GM18867 (cell line): ENCODE data around the gene NPTXR.
"Not testable (repeated sequence)": the region's sequence is repeated elsewhere in the genome, so short reads cannot be mapped to it uniquely, and the experiment has no call there.

Source experiments
- ATAC-seq: cut with Tn5 transposase; IDR thresholded peaks from one replicate; pipeline ENCODE4 v1.9.1; 2021; ENCODE audit warnings: mild to moderate bottlenecking, moderate library complexity; ENCODE audit not compliant: unreplicated experiment

Gene NPTXR

GRCh38 chr22:38868886-38869381, 25.1 kb upstream of the NPTXR start:
- ATAC-seq = no peak

- ATAC-seq = no peak
Observed at GRCh38 chr22:38868286-38868721, 24.5 kb upstream of the NPTXR start.

- no peak for ATAC-seq
Observed at GRCh38 chr22:38867471-38868285, 23.9 kb upstream of the NPTXR start.

GRCh38 chr22:38867124-38867455, 23.3 kb upstream of the NPTXR start:
- ATAC-seq = no peak

DNA sequence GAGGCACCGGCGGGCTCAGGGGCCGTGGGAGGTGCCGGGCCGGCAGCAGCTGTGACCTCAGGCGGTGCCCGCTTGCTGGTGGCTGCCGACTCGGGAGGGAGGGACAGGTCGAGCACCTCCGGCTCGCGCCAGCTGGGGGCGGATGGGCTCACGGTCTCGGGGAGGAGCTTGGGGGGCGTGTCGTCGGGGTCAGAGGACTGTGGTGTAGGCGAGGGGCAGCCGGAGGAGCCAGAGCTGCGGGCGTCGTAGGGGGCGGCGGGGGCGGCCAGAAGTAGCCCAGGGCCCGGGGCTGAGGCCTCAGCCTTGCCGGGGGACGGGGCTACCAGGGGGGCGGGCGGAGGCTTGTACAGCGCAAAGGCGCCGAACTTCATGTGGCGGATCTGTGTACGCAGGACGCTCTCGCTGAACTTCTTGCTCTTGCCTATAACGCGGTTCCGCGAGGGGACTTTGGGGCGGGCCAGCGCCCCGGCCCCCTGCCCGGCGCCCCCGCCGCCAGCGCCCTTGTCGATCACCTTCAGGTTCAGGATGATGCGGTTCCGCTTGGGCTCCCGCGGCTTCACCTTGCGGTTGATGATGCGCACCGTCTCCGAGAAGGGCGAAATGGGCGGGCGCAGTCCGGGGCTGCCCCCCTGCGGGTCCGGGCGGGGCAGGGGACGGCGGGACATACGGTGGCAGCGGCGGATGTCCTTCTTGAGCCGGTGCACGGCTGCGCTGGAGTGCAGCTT, 22.7 kb upstream of the NPTXR start:
- no peak for ATAC-seq

DNA sequence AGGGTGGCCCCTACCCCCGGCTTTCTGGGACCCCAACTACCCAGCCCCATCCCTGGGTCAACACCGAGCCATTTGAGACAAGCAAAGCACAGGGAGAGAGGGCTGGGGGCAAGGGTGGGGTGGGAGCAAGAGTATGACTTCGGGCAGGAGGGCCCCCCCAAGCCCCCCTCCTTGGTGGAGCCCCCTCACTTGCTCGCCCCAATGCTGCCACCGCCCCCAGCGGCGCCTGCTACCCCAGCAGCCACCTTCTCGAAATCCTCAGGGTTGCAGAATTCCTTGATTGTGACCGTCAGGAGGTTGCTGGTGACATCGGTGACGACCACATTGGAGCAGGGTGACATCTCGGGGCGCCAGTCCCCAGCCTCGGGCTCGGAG, 22.2 kb upstream of the NPTXR start:
- ATAC-seq = no peak

DNA sequence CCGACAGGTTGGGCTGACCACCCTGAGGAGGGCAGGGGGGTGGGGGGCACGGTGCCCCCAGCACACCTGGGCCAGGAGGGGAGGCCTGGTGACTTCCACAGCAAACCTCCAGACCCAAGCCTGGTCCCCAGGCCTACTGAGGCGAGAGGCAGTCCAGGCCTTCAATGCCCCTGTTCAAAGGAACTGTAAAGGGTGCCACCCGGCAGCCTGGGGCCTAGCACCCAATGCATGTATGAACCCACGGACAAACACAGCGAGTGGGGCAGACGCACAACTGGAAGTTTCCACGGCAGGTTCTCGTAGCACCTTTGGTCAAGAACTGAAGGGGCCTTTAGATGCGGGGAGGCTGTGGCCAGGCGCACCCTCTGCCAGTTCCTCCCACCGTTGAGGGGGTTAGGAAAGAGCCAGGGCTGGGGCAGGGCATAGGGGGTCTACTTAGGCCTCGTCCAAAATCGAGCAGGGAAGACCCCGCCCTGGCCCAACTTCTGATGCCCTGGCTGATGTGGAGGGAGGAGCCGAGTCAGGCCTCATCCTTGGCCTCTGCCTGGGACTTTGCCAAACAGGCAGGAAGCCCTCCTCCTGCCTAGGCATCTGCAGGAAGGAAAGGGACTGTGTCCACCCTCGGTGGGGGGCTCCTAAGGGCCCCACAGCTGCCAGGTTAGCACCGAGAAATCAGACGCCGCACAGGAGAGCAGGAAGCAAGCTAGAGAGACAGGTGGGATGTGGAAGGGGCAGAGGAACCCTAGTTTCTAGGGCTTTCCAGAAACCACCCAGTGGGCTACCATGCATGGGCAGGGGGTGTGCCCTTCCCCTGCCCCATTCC, 21.6 kb upstream of the NPTXR start:
- ATAC-seq = no peak

DNA sequence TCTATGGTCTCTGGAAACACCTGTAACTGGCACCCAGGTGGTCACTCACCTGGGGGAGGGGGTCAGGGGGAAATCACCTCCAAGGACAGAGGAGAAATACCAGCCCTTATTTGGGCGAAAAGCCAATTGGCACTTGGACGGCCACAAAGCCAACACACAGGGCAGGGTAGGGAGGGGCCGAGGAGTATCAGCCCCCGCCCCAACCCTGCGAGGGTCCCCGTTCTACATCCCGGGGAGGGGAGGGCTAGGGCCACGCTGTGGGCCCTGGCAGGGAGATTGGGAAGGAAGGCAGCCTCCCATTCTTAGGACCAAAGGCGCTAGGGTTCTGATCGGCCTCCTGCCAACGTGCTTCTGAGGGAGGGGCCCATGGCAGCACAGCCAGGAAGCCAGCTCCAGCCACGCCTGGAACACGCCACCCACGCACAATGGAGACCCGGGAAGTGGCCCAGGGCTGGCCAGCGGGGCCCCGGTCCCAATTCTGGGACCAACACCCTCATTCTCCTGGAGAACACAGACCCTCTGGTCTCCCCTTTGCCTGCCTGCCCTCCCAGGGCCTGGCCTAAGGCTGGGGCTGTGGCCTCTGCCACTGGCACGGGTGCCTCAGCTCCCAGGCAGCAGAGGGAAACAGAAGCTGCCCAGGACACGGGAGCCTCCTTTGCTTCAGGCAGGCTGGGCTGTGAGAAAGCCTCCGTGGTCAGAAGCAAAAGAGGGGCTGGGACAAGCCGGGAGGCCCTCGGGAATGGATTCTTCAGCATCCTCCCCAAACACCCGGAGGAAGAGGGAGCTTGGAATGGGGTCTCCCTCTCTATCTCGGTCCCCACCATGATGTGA, 20.7 kb upstream of the NPTXR start:
- ATAC-seq = no peak

DNA sequence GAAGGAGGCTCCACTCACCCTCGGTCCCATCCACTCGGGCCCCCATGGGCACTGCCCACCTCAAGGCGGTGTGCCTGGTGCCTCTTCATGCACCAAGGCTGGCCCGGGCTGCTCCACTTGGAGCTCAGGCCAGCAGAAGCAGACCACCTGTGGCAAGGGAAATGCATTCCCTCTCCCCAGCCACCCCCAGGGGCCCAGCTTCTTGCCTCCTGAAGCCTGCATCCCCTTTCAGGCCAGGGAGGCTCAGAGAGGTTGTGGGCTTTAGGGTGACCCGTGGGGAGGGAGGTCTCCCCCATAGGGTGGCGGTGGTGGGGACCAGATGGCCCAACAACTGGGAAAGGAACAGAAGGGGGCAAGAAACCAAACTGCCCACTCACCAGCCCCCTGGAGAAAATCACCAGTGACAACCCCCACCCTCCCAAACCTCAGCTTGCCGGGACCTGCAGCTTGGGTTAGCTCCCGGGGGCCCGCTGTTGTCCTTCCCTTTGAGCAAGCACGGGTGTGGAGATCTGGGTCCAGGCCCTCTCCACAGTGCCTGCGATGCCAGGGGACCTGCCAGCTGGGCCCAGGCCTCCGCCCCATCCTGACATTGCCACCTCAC, 19.8 kb upstream of the NPTXR start:
- ATAC-seq = no peak

DNA sequence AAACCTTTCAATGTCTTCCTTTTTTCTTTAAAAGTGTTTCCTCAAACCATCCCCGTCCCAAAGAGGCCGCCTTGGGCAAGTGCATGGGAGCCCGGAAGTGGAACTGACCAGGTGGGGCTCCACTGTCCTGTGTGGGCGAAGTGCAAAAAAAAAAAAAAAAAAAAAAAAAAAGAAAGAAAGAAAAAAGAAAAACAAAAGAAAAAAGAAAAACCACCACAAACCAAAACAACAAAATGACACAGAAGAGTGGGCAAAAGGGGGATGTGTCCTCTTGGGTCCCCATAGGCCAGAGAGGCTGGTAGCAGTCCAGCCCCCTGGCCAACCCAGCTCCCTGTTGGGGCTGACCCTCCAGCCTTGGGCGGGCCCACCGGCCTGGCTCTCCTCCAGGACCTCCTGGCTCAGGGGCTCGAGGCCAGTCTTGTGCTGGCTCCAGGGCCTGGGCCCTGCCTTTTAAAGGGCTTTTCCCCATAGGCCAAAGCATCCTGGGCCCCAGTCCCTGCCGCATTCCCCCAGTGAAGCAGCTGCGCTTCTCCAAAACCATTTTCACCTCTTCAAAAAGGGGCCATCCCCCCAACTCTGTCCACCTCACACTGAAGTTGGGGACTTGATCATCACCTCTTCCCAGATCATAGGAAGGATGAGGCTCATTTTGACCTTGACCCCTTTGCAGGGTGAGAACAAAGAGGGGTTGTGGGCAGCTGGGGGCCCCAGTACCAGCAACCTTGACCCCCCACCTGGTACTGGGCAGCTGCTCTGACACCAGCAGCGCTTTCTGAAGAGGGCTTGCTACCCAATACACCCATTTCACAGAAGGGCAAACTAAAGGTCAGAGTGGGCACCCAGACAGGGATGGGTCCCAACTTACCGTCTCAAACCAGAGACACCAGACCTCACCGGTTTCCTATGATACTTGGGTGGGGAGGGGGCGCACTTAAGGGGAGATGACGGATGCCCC, 18.8 kb upstream of the NPTXR start:
- no peak for ATAC-seq

DNA sequence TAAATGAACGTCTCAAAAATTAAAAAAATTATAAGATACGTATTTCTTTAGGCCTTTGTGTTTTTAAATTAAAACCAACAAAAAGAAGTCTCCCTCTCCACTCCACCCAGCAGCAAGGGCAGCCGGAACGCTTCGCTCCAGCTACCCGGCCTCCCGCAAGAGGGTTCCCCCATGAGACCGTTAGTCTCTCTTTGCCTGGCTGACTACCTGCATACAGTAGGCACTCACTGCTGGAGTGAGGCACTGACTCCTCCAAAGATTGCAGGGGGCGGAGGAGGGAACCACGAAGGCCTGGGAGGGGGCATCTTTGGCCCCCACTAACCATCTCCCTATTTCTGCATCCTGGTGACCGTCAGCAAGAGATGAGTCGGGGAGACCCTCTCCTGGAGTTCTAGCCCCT, 18.1 kb upstream of the NPTXR start:
- ATAC-seq = no peak

GRCh38 chr22:38861170-38861876, 17.5 kb upstream of the NPTXR start:
- ATAC-seq = no peak

DNA sequence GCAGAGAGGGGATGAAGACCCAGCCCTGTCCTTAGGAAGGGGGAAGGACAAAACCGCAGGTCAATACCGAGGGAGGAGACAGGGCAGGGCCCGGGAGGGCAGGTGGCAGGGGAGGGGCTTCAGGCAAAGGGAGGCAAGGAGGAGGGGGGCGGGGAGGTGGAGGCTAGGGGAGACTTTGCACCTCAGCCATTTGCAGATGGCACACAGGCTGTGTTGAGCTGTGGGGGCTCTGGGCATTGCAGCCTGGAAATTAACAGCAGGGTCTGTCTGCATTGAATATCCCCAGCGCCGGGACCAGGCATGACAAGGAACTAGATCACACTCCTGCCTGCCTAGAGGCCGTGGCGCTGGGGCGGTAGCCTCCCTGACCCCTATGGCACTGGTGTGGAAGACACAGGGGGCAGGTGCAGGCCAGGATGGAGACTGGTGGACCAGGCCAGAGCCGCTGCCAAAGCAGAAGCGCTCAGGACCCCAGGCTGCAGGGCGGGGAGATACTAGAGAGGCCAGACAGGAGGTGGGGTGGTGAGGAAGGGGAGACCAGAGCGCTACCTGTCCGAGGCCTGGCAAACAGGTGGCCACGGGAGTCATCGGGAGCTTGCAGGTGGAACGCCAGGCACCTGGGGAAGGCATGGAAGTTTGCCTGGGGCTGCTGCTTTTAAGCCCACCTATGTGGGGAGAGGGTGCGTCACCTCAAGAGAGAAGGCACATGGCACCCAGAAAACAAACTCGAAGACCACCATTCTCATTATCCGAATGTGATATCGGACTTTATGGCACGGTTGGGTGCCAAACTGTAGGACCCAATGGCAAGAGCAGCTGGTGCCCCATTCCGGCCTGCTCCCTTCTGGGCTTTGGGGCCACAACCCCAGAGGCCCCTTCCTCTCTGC, 16.7 kb upstream of the NPTXR start:
- ATAC-seq = no peak

DNA sequence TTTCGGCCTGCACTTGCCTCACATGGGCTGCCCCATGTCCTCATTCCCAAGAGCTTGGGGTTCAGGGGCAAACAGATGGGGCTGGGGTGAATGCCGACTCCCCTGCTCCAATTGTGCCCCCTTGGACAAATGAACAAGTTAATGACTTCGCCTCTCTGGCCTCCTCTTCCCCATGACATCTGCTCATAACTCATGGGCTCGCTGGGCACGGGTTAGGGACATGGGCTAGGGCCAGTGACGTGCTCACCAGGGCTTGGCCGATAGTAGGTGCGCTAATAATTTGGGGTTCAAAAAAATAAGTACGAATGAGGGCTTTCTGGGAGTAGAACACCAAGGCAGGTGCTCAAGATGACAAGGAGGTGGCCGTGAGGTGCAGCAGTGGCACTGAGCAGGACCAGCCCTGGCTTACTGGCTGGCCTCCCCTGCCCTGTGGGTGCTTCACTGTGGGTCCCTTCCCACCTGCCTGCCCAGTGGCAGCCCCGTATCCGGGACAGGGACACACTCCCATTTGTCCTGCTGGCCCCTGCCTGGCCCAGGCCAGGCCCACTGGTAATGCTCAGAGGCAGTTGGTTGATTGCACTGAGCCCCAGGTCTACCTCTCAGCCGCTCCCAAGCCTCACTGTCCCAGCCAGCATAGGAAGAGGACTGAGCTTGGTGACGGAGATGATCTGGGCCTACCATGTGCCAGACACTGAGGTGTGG, 15.9 kb upstream of the NPTXR start:
- ATAC-seq = no peak

- ATAC-seq = no peak
Observed at GRCh38 chr22:38858492-38858891, 14.7 kb upstream of the NPTXR start.

- not testable (repeated sequence) for ATAC-seq
Observed at GRCh38 chr22:38854476-38854875, 10.6 kb upstream of the NPTXR start.

GRCh38 chr22:38853883-38854282, 10.1 kb upstream of the NPTXR start:
- ATAC-seq = not testable (repeated sequence)
